Measurements from ENCODE around the gene AAK1.

AAK1 gene

GRCh38 chr2:69535817-69536241 lies 107.7 kb downstream of the AAK1 start:
- Histone ChIP-seq H4K20me1 (no peaks in the 10 kb centered on the region), H3K4me3 (no peak overlapping the region), H3K4me2 (no peak overlapping the region), H3K27ac (no peak overlapping the region), H3K27me3 (no peaks in the 10 kb centered on the region), H3K36me3 (peaks cover 97% of the 10 kb centered on the region), H3K9me3 (peaks cover 52% of the 10 kb centered on the region), H3K9ac (no peak overlapping the region), H3K4me1 (peaks cover 25% of the 10 kb centered on the region)
- no peak for TF ChIP-seq Cebpa-rat (IDR thresholded peaks at IDR 0.05)

- H3K4me3 ChIP-seq: no peak overlapping the region
- H3K9me3 ChIP-seq: peaks cover 31% of the 10 kb centered on the region
- no peaks in the 10 kb centered on the region for H3K27me3 ChIP-seq
- no peak overlapping the region for H3K27ac ChIP-seq
- TF ChIP-seq Cebpa-rat (IDR thresholded peaks at IDR 0.05): no peak
- H3K9ac ChIP-seq: no peak overlapping the region
- H3K4me1 ChIP-seq: peaks cover 7% of the 10 kb centered on the region
- peaks cover 99% of the 10 kb centered on the region for H3K36me3 ChIP-seq
- H3K4me2 ChIP-seq: no peak overlapping the region
- H4K20me1 ChIP-seq: no peaks in the 10 kb centered on the region
These were observed 112.4 kb downstream of the AAK1 start for GRCh38 chr2:69531186-69531585.

- TF ChIP-seq Cebpa-rat (IDR thresholded peaks at IDR 0.05): no peak
These were observed 114.1 kb downstream of the AAK1 start for GRCh38 chr2:69529480-69529879.

DNA sequence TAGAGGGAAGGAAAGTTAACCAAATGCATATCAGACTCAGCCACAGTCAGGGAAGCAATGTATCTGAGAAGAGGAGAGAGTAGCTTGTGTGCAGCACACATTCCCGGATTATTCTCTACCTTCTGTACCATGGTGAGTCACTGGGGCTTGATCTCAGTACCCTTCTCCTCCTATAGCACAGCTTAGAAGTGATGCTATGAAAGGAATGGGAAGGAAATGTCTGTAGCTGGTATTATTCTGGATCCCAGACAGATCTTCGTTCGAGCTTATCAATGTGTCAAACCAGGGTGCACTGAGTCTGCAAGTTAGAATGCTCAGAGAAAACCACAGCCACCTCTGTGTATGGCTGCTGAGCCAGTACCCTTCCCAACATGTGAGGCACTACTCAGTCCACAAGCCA lies 118.3 kb downstream of the AAK1 start:
- Histone ChIP-seq H3K27me3 (no peaks in the 10 kb centered on the region), H3K4me2 (no peak overlapping the region), H3K36me3 (peaks cover 99% of the 10 kb centered on the region), H3K9ac (no peak overlapping the region), H3K4me1 (peaks cover 6% of the 10 kb centered on the region; the same call in 1 of the 2 replicates), H3K9me3 (no peaks in the 10 kb centered on the region), H3K27ac (no peak overlapping the region), H4K20me1 (no peaks in the 10 kb centered on the region), H3K4me3 (no peak overlapping the region)
- TF ChIP-seq Cebpa-rat (IDR thresholded peaks at IDR 0.05): no peak

More at GRCh38 chr2:69529480-69529879, 114.1 kb downstream of the AAK1 start:
- Histone ChIP-seq H3K9ac (no peak overlapping the region), H3K4me1 (peaks cover 6% of the 10 kb centered on the region; the same call in 1 of the 2 replicates), H3K36me3 (peaks cover 99% of the 10 kb centered on the region), H3K27ac (no peak overlapping the region), H3K27me3 (no peaks in the 10 kb centered on the region), H3K4me3 (no peak overlapping the region), H3K4me2 (no peak overlapping the region), H4K20me1 (no peaks in the 10 kb centered on the region), H3K9me3 (peaks cover 18% of the 10 kb centered on the region)

DNA sequence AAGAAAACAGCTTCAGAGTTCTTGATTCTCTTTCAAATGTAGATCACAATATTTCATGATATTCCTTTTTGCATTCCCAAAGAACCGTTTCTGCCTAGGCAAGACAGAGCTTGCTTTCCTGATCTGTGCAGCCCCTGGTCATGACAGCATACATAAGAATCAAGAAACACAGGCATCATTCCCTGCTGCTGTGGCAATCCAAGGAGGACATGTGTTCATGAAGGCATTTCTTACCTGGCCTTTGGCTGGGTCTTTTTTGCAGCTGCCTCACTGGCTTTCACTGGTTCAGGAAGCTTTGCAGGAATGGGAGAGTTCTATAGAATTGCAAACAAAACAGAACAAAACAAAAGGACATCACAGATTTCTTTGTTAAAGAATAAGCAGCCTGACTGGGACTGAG lies 118.7 kb downstream of the AAK1 start:
- no peak overlapping the region for H3K4me2 ChIP-seq

GRCh38 chr2:69521747-69522146 lies 121.8 kb downstream of the AAK1 start:
- Histone ChIP-seq H3K36me3 (peaks cover 98% of the 10 kb centered on the region), H3K9ac (no peak overlapping the region), H3K27me3 (no peaks in the 10 kb centered on the region)

More for the DNA sequence above, 118.7 kb downstream of the AAK1 start:
- no peaks in the 10 kb centered on the region for H3K27me3 ChIP-seq
- H3K9me3 ChIP-seq: no peaks in the 10 kb centered on the region
- no peak for TF ChIP-seq Cebpa-rat (IDR thresholded peaks at IDR 0.05)
- H3K27ac ChIP-seq: no peak overlapping the region
- H3K36me3 ChIP-seq: peaks cover 99% of the 10 kb centered on the region
- H3K4me1 ChIP-seq: peaks cover 6% of the 10 kb centered on the region; the same call in 1 of the 2 replicates
- H4K20me1 ChIP-seq: no peaks in the 10 kb centered on the region
- H3K9ac ChIP-seq: no peak overlapping the region
- H3K4me3 ChIP-seq: no peak overlapping the region

DNA sequence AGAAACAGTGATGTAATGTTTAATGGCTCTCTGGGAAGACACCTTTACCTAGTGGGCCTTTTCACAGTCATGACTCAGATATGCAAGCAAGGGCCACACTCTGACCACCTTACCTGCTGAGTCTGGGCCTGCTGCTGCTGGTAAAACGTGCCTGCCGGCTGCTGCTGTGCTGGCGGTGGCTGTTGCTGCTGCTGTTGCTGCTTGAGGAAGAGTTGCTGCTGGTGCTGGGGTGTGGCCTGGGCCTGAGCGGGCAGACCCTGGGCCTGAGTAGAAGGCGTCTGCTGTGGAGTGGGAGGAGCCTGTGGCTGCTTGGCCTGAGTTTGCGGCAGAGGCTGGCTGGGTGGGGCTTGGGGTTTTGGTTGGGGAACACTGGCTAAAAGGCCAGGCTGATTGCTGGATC lies 124.7 kb downstream of the AAK1 start:
- Histone ChIP-seq H3K4me3 (no peak overlapping the region), H4K20me1 (no peaks in the 10 kb centered on the region), H3K27me3 (no peaks in the 10 kb centered on the region), H3K4me1 (no peaks in the 10 kb centered on the region), H3K9ac (no peak overlapping the region), H3K27ac (no peak overlapping the region), H3K9me3 (no peaks in the 10 kb centered on the region), H3K36me3 (peaks cover 96% of the 10 kb centered on the region), H3K4me2 (no peak overlapping the region)
- TF ChIP-seq Cebpa-rat (IDR thresholded peaks at IDR 0.05): no peak

More at GRCh38 chr2:69521747-69522146, 121.8 kb downstream of the AAK1 start:
- Histone ChIP-seq H4K20me1 (no peaks in the 10 kb centered on the region), H3K27ac (no peak overlapping the region), H3K4me3 (no peak overlapping the region), H3K9me3 (no peaks in the 10 kb centered on the region), H3K4me1 (peaks cover 6% of the 10 kb centered on the region; the same call in 1 of the 2 replicates), H3K4me2 (no peak overlapping the region)
- TF ChIP-seq Cebpa-rat (IDR thresholded peaks at IDR 0.05): no peak

- Histone ChIP-seq H3K36me3 (peaks cover 96% of the 10 kb centered on the region), H4K20me1 (no peaks in the 10 kb centered on the region), H3K27ac (no peak overlapping the region), H3K4me2 (no peak overlapping the region), H3K4me1 (no peaks in the 10 kb centered on the region), H3K9me3 (no peaks in the 10 kb centered on the region), H3K9ac (no peak overlapping the region), H3K27me3 (no peaks in the 10 kb centered on the region), H3K4me3 (no peak overlapping the region)
- no peak for TF ChIP-seq Cebpa-rat (IDR thresholded peaks at IDR 0.05)
These were observed 126.1 kb downstream of the AAK1 start for GRCh38 chr2:69517410-69517809.

DNA sequence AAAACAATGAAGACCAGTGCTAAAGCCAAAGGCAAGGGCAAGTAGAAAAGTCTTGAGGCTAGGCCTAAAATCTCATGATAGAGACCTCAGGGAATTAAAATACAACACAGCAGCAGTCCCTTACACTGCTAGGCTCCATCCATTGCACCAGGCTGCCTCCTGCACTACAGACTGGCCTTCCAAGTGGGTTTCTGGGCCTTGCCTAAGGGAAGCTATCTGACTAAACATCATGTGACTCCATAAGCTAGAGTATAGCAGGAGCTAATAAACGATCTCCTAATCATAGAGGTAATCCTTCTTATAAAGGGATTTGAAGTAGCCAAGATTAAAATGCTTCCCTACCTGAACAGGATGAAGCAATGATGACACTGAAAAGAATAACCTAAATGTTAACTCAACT lies 128.7 kb downstream of the AAK1 start:
- Histone ChIP-seq H4K20me1 (no peaks in the 10 kb centered on the region), H3K9ac (no peak overlapping the region), H3K36me3 (peaks cover 96% of the 10 kb centered on the region), H3K4me2 (no peak overlapping the region), H3K27me3 (no peaks in the 10 kb centered on the region), H3K27ac (no peak overlapping the region), H3K4me3 (no peak overlapping the region), H3K9me3 (peaks cover 11% of the 10 kb centered on the region; the same call in 1 of the 2 replicates), H3K4me1 (no peaks in the 10 kb centered on the region)
- no peak for TF ChIP-seq Cebpa-rat (IDR thresholded peaks at IDR 0.05)

- Histone ChIP-seq H3K27me3 (no peaks in the 10 kb centered on the region), H3K4me2 (no peak overlapping the region), H3K9me3 (peaks cover 11% of the 10 kb centered on the region; the same call in 1 of the 2 replicates), H3K27ac (no peak overlapping the region), H3K4me1 (no peaks in the 10 kb centered on the region), H3K9ac (no peak overlapping the region), H3K4me3 (no peak overlapping the region), H3K36me3 (peaks cover 96% of the 10 kb centered on the region), H4K20me1 (no peaks in the 10 kb centered on the region)
- no peak for TF ChIP-seq Cebpa-rat (IDR thresholded peaks at IDR 0.05)
These were observed 129.1 kb downstream of the AAK1 start for GRCh38 chr2:69514406-69514805.

DNA sequence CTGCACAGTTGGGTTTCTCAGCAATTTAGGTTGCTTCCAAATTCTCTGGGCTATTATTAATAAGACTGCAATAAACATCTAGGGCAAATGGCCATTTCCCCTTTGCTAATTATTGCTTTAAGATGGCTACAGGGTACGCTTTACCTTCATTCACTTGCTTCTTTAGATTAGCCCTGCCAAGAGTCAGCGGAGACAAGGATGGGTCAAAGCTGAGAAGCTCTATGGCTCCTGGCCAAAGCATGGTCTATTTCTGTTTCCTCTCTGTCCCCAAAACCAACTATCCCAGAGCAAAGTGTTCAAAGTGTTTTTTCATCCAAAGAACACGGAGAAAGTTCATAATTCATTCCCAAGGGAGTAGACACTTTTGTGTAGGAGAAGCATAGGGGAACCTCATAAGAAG lies 131.1 kb downstream of the AAK1 start:
- Histone ChIP-seq H3K9ac (no peak overlapping the region), H3K4me3 (no peak overlapping the region), H3K27ac (no peak overlapping the region), H3K4me1 (no peaks in the 10 kb centered on the region), H3K36me3 (peaks cover 98% of the 10 kb centered on the region), H3K27me3 (no peaks in the 10 kb centered on the region), H3K9me3 (peaks cover 11% of the 10 kb centered on the region; the same call in 1 of the 2 replicates), H4K20me1 (no peaks in the 10 kb centered on the region), H3K4me2 (no peak overlapping the region)
- no peak for TF ChIP-seq Cebpa-rat (IDR thresholded peaks at IDR 0.05)
